SU-DHL-6 (cell line): Measurements from ENCODE around the gene ZNF667.

ENCODE experiments used
- H2AFZ ChIP-seq: fragments of 200-600 bp; sonication (generic); 2 replicates; pipeline ENCODE4 v1.6.1; 2014; ENCODE audit warnings: low read depth, mild to moderate bottlenecking, moderate library complexity, mixed read lengths, antibody characterized with exemption, low read length; ENCODE audit not compliant: severe bottlenecking
- H3F3A ChIP-seq: fragments of 200-600 bp; shearing (Covaris generic); 2 replicates; pipeline ENCODE4 v1.6.0; 2016; ENCODE audit warnings: antibody characterized with exemption, mild to moderate bottlenecking; ENCODE audit not compliant: insufficient read depth
- H3K27ac ChIP-seq: fragments of 200-600 bp; sonication (generic); 2 replicates; pipeline ENCODE4 v1.5.1; 2016; ENCODE audit warnings: low read depth, mild to moderate bottlenecking, low read length, moderate library complexity, mixed read lengths
- H3K27me3 ChIP-seq: fragments of 200-600 bp; sonication (generic), shearing (Covaris generic); 2 replicates; pipeline ENCODE4 v1.6.0; 2014; ENCODE audit warnings: mild to moderate bottlenecking, low read length
- H3K36me3 ChIP-seq: fragments of 200-600 bp; sonication (generic); 2 replicates; pipeline ENCODE4 v1.6.1; 2014; ENCODE audit warnings: mild to moderate bottlenecking, low read length, mixed read lengths
- H3K4me2 ChIP-seq: fragments of 300-600, 200-600 bp; shearing (Covaris generic), sonication (generic); 2 replicates; pipeline ENCODE4 v1.6.0; 2014; ENCODE audit warnings: low read length, low read depth, mild to moderate bottlenecking; ENCODE audit not compliant: poor library complexity, severe bottlenecking
- H3K4me3 ChIP-seq: fragments of 200-600 bp; sonication (generic); 2 replicates; pipeline ENCODE4 v1.5.1; 2014; ENCODE audit warnings: antibody characterized with exemption, low read length, mild to moderate bottlenecking, mixed read lengths; ENCODE audit not compliant: insufficient read depth, poor library complexity, severe bottlenecking
- H3K79me2 ChIP-seq: fragments of 200-600 bp; sonication (generic); 2 replicates; pipeline ENCODE4 v1.6.1; 2014; ENCODE audit warnings: mild to moderate bottlenecking, low read length, moderate library complexity; ENCODE audit not compliant: insufficient read depth
- H3K9ac ChIP-seq: fragments of 200-600 bp; sonication (generic); 2 replicates; pipeline ENCODE4 v1.7.0; 2014; ENCODE audit warnings: mild to moderate bottlenecking, low read length
- H3K9me2 ChIP-seq: fragments of 200-600 bp; sonication (generic); replicated peaks from 2 replicates; pipeline ENCODE4 v1.6.1; 2014; ENCODE audit warnings: low read length; ENCODE audit not compliant: insufficient read depth
- H3K9me3 ChIP-seq: fragments of 200-600 bp; sonication (generic); 2 replicates; pipeline ENCODE4 v1.6.1; 2014; ENCODE audit warnings: low read length, mixed read lengths; ENCODE audit not compliant: insufficient read depth
- H4K20me1 ChIP-seq: fragments of 200-600 bp; sonication (generic); 2 replicates; pipeline ENCODE4 v1.6.1; 2014; ENCODE audit warnings: low read depth, mild to moderate bottlenecking, antibody characterized with exemption, low read length, moderate library complexity, mixed read lengths
- CTCF ChIP-seq: fragments of 200-600 bp; sonication (generic); IDR thresholded peaks from one replicate; pipeline ENCODE4 v1.5.1; 2017; ENCODE audit warnings: antibody characterized with exemption, mild to moderate bottlenecking, low read length, moderate library complexity; ENCODE audit not compliant: insufficient read depth, poor library complexity, severe bottlenecking
- EZH2phosphoT487 ChIP-seq: fragments of 200-600 bp; sonication (generic), shearing (Covaris generic); conservative IDR thresholded peaks from 2 replicates; pipeline ENCODE4 v1.6.1; 2018; ENCODE audit warnings: mild to moderate bottlenecking, antibody characterized with exemption, low read length, moderate library complexity, mixed read lengths

ZNF667 gene

GRCh38 chr19:56507446-56508289, 30.5 kb upstream of the ZNF667 start, which contains the start of gene ZNF471:
TSS of gene ZNF471 (plus strand) at chr19:56507855. CDS start at chr19:56511572, 3,717 bp downstream.
- H3K4me3 ChIP-seq, result no peak within 1 kb of the TSS
- no peak within 1 kb of the TSS for H3K4me2 ChIP-seq

GRCh38 chr19:56504581-56504980, 27.4 kb upstream of the ZNF667 start:
- Histone ChIP-seq H3K79me2 (no peaks in the 10 kb centered on the region), H3K4me2 (no peak overlapping the region), H3K27ac (no peak overlapping the region), H3K4me3 (no peak overlapping the region), H3K9ac (no peak overlapping the region), H3K9me2 (no peaks in the 10 kb centered on the region), H3F3A (no peaks in the 10 kb centered on the region), H4K20me1 (no peaks in the 10 kb centered on the region), H3K27me3 (no peaks in the 10 kb centered on the region), H2AFZ (no peak overlapping the region), H3K36me3 (no peaks in the 10 kb centered on the region), H3K9me3 (no peaks in the 10 kb centered on the region)
- TF ChIP-seq EZH2phosphoT487 (no peak), CTCF (no peak)

More at GRCh38 chr19:56507446-56508289, 30.5 kb upstream of the ZNF667 start, which contains the start of gene ZNF471:
- no peaks in the 10 kb centered on the region for H3K36me3 ChIP-seq
- H3F3A ChIP-seq, result no peaks in the 10 kb centered on the region
- no peaks in the 10 kb centered on the region for H3K27me3 ChIP-seq
- no peaks in the 10 kb centered on the region for H3K79me2 ChIP-seq
- H4K20me1 ChIP-seq, result no peaks in the 10 kb centered on the region
- no peak within 1 kb of the TSS for H3K9ac ChIP-seq
- no peak within 1 kb of the TSS for H3K27ac ChIP-seq
- H2AFZ ChIP-seq, result no peak within 1 kb of the TSS
- H3K9me3 ChIP-seq, result no peaks in the 10 kb centered on the region
- TF ChIP-seq CTCF (no peak), EZH2phosphoT487 (no peak)
- H3K9me2 ChIP-seq, result no peaks in the 10 kb centered on the region

- Histone ChIP-seq H3K4me3 (no peak overlapping the region), H2AFZ (no peak overlapping the region), H3K4me2 (no peak overlapping the region), H3K79me2 (no peaks in the 10 kb centered on the region), H3K9me3 (no peaks in the 10 kb centered on the region), H4K20me1 (no peaks in the 10 kb centered on the region), H3K27ac (no peak overlapping the region), H3F3A (no peaks in the 10 kb centered on the region), H3K9ac (no peak overlapping the region), H3K36me3 (no peaks in the 10 kb centered on the region), H3K9me2 (no peaks in the 10 kb centered on the region), H3K27me3 (no peaks in the 10 kb centered on the region)
- TF ChIP-seq EZH2phosphoT487, result no peak
- TF ChIP-seq CTCF, result no peak
Observed at GRCh38 chr19:56491399-56491798, 14.3 kb upstream of the ZNF667 start.
